Karpas-422 (cell line): ENCODE results near the gene WDR31. TPM values are rescaled to one million over a fixed set of nuclear protein-coding genes. Genes with fewer than 3 reads are reported as not detected.
"Not testable (repeated sequence)": the region's sequence is repeated elsewhere in the genome, so short reads cannot be mapped to it uniquely, and the experiment has no call there.

Experiments used
- DNase-seq: peaks from one replicate; pipeline ENCODE4 v3.0.0-alpha.2; 2015
- H2AFZ ChIP-seq: fragments of 200-600 bp; sonication (generic); 2 replicates; pipeline ENCODE4 v1.6.1; 2014; ENCODE audit warnings: antibody characterized with exemption, low read length, mixed read lengths
- H3K27ac ChIP-seq: fragments of 200-600 bp; sonication (generic); 2 replicates; pipeline ENCODE4 v1.5.1; 2014; ENCODE audit warnings: mild to moderate bottlenecking, low read length, moderate library complexity
- H3K27me3 ChIP-seq: fragments of 200-600 bp; sonication (generic); 2 replicates; pipeline ENCODE4 v1.6.1; 2014; ENCODE audit warnings: low read length, mixed read lengths
- H3K36me3 ChIP-seq: fragments of 200-600 bp; sonication (generic); 2 replicates; pipeline ENCODE4 v1.6.1; 2014; ENCODE audit warnings: low read length, mixed read lengths; ENCODE audit not compliant: insufficient read depth
- H3K4me1 ChIP-seq: fragments of 200-600 bp; sonication (generic); 2 replicates; pipeline ENCODE4 v1.6.1; 2014; ENCODE audit warnings: mild to moderate bottlenecking, low read length, mixed read lengths
- H3K4me2 ChIP-seq: fragments of 200-600 bp; sonication (generic); 2 replicates; pipeline ENCODE4 v1.6.1; 2014; ENCODE audit warnings: low read length, low read depth, mild to moderate bottlenecking; ENCODE audit not compliant: poor library complexity, severe bottlenecking
- H3K4me3 ChIP-seq: fragments of 200-600 bp; sonication (generic); 2 replicates; pipeline ENCODE4 v1.5.1; 2014; ENCODE audit warnings: mild to moderate bottlenecking, antibody characterized with exemption, low read length, mixed read lengths
- H3K79me2 ChIP-seq: fragments of 200-600 bp; sonication (generic); 2 replicates; pipeline ENCODE4 v1.6.1; 2014; ENCODE audit warnings: mild to moderate bottlenecking, low read length, mixed read lengths
- H3K9ac ChIP-seq: fragments of 200-600 bp; sonication (generic); 2 replicates; pipeline ENCODE4 v1.6.0; 2014; ENCODE audit warnings: low read length
- H3K9me2 ChIP-seq: fragments of 200-600 bp; sonication (generic), shearing (Covaris generic); replicated peaks from 2 replicates; pipeline ENCODE4 v1.6.0; 2014; ENCODE audit warnings: mild to moderate bottlenecking, low read length, moderate library complexity; ENCODE audit not compliant: insufficient read depth
- H3K9me3 ChIP-seq: fragments of 300-700, 200-600 bp; sonication (generic); 2 replicates; pipeline ENCODE4 v1.6.1; 2014; ENCODE audit warnings: low read length, mixed read lengths
- H4K20me1 ChIP-seq: fragments of 200-600 bp; sonication (generic); 2 replicates; pipeline ENCODE4 v1.6.1; 2014; ENCODE audit warnings: mild to moderate bottlenecking, antibody characterized with exemption, low read length, low read depth; ENCODE audit not compliant: insufficient read depth
- total RNA-seq: library from RNA; depleted of rRNA; stranded (reverse); fragments of >200 nt; shearing (Covaris generic); gene quantifications from 2 replicates; pipeline ENCODE4 v1.2.3, GENCODE V29; 2014; ENCODE audit warnings: low replicate concordance

The WDR31 gene
- total RNA-seq, 1 experiment from 2014 or later = 0.56 TPM

DNA sequence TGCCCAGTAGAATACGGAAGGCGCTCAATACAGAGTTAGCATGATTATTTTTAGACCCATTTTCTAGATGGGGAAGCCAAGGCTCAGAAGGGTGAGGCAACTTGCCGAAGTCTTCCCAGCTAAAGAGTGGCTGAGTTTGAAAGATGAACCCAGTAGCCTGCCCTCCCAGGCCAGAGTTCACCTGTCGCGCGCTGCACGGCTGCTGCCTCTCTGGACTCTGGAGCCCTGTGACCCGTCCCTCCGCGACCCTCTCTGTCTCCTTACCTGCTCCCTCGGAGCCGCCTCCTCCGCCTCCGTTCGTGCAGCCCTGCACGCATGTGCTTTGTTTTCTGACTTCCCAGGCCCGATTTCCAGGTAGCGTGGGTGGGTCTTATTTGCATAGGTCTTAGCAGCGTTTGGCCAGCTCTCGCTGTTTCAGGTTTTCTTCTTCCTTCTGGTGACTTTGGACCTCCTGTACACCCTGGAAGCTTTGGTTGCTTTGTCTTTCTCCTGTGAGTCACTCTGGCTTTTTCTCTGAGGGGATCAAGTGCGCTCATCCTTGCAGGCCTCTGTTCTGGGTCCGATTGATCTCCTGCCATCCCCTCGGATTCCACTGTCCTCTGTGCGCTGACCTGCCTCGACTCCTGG is 37.2 kb downstream of the WDR31 start, which contains the start of gene RNF183:
Gene RNF183, minus strand, starts transcription at position 585 of the 627 bp plus-strand sequence. CDS start 5,192 bp downstream, outside the sequence.
- no peak within 1 kb of the TSS for H3K4me3 ChIP-seq
- H3K4me1 ChIP-seq = no peaks in the 10 kb centered on the region
- no peak within 1 kb of the TSS for H3K9ac ChIP-seq
- H3K27me3 ChIP-seq = no peaks in the 10 kb centered on the region
- no peaks in the 10 kb centered on the region for H3K36me3 ChIP-seq
- no peak for DNase-seq
- no peaks in the 10 kb centered on the region for H3K79me2 ChIP-seq
- H2AFZ ChIP-seq = no peak within 1 kb of the TSS
- no peak within 1 kb of the TSS for H3K27ac ChIP-seq
- no peaks in the 10 kb centered on the region for H3K9me3 ChIP-seq
- no peak within 1 kb of the TSS for H3K4me2 ChIP-seq
- H3K9me2 ChIP-seq = no peaks in the 10 kb centered on the region
- no peaks in the 10 kb centered on the region for H4K20me1 ChIP-seq

DNA sequence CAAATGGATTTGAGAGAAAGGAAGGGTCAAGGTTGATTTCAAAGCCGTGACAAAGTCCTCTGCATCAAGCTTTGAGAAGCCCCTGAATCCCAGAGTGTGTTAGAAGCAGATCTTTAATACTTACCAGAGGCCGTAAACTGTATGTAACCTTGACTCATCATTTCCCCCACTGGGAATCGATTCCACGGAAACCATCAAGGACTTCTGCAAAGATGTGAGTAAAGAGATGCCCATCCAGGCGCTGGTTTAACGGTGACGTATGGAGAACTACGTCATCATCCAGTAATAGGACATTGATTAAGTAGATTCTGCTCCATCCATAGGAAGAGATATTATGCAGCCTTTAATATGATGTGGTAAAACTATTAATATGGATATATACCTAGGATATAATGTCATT is 38.5 kb downstream of the WDR31 start:
- no peak overlapping the region for H3K4me3 ChIP-seq
- no peak overlapping the region for H3K27ac ChIP-seq
- no peaks in the 10 kb centered on the region for H3K9me2 ChIP-seq
- H2AFZ ChIP-seq = no peak overlapping the region
- no peaks in the 10 kb centered on the region for H3K36me3 ChIP-seq
- no peak overlapping the region for H3K4me2 ChIP-seq
- no peak overlapping the region for H3K9ac ChIP-seq
- H3K4me1 ChIP-seq = no peaks in the 10 kb centered on the region
- H4K20me1 ChIP-seq = no peaks in the 10 kb centered on the region
- no peaks in the 10 kb centered on the region for H3K27me3 ChIP-seq
- no peaks in the 10 kb centered on the region for H3K9me3 ChIP-seq
- DNase-seq = no peak
- no peaks in the 10 kb centered on the region for H3K79me2 ChIP-seq

DNA sequence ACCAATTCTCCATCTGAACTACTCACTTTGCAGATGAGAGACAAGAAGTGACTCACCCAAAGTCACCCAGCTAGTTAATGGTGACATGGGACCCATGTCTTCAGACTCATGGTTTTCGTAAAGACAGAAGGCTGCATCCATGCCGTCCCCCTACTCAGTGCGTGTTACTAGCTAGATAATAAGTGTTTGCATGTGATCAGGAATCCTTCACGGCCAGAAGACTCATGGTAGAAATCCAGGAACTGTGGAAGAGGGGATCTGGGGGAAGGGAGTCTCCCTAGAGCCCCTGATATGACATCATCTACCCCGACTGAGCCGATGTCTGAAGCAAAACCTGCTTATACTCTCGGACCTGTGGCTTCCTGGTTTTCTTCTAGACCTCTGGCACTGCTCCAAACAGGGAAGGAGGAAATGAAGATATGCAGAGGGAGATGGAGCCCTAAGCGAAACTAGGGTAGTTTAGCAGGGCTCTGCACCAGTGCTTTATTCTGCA is 40.2 kb downstream of the WDR31 start:
- Histone ChIP-seq H3K79me2 (no peaks in the 10 kb centered on the region), H3K9me3 (no peaks in the 10 kb centered on the region), H3K4me2 (no peak overlapping the region), H2AFZ (no peak overlapping the region), H3K36me3 (no peaks in the 10 kb centered on the region), H3K4me1 (no peaks in the 10 kb centered on the region), H4K20me1 (no peaks in the 10 kb centered on the region), H3K27me3 (no peaks in the 10 kb centered on the region), H3K9ac (no peak overlapping the region), H3K4me3 (no peak overlapping the region), H3K27ac (no peak overlapping the region), H3K9me2 (no peaks in the 10 kb centered on the region)
- no peak for DNase-seq

DNA sequence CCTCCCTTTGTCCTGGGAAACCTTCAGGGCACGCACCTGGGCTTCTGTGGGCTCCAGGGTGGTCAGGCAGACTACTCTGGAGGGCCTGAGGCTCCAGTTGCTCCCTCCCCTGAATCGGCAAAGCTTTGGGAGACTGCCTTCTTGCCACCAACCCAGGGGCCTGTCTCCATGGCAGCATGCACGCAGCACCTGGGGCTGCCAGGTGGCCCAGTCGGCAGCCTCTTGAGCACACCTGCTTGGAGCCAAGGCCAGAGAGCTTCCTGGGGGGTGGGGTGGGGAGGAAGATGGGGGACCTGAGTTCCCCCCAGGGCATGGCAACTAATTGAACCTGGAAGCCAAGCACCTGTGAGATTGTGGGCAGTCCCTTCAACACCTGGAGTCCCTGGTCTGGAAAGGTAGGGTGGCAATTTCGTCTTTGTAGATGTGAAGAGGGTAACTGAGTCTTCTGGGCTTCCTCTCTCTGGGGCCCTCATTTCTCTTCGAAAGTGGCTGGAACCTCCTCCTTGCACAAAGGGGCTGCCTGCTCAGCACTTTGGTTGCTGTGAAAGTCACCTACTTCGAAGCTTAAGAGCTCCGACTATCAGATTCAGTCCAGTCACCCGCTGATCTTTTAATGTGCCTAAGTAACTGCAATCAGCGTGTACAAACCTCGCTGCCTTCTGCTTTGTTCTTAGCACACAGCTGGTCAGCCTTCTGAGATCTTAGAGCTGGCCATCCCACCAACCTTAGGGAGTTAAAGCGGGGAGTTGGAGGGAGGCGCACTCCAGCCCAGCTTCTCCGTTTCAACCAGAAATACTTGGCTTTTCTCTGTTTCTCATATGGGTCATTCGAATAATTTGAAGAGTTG is 40.9 kb downstream of the WDR31 start:
- Histone ChIP-seq H3K9me2 (no peaks in the 10 kb centered on the region), H3K4me3 (no peak overlapping the region), H3K36me3 (no peaks in the 10 kb centered on the region), H4K20me1 (no peaks in the 10 kb centered on the region), H3K9ac (no peak overlapping the region), H3K79me2 (no peaks in the 10 kb centered on the region), H3K9me3 (no peaks in the 10 kb centered on the region), H3K27ac (no peak overlapping the region), H3K4me1 (no peaks in the 10 kb centered on the region), H3K27me3 (no peaks in the 10 kb centered on the region), H3K4me2 (no peak overlapping the region), H2AFZ (no peak overlapping the region)
- no peak for DNase-seq

DNA sequence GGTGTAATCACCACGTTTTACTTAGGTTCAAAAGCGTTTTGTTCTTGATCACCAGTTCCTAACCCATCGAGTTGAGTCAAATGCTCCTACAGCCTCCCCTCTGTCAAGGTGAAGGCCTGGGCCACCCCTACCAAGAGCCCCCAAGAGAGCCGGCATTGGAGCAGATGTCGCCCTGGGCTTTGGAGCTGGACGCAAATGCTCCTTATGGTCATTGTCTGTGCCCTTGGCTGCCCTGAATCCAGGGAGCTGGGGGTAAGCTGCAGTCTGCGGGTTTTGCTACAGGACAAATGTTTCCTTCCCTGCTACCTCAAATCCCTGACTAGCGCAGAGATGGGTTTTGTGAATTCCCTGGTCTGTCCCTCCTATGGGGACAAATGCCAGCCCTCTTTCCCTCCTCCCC is 41.8 kb downstream of the WDR31 start:
- H3K36me3 ChIP-seq = no peaks in the 10 kb centered on the region; the same call in 1 of the 2 replicates
- H4K20me1 ChIP-seq = no peaks in the 10 kb centered on the region
- no peaks in the 10 kb centered on the region for H3K27me3 ChIP-seq
- H3K27ac ChIP-seq = no peak overlapping the region
- no peak overlapping the region for H2AFZ ChIP-seq
- H3K4me1 ChIP-seq = no peaks in the 10 kb centered on the region
- DNase-seq = no peak
- H3K4me2 ChIP-seq = no peak overlapping the region
- no peaks in the 10 kb centered on the region for H3K79me2 ChIP-seq
- no peaks in the 10 kb centered on the region for H3K9me3 ChIP-seq
- H3K4me3 ChIP-seq = no peak overlapping the region
- H3K9me2 ChIP-seq = no peaks in the 10 kb centered on the region
- H3K9ac ChIP-seq = no peak overlapping the region

DNA sequence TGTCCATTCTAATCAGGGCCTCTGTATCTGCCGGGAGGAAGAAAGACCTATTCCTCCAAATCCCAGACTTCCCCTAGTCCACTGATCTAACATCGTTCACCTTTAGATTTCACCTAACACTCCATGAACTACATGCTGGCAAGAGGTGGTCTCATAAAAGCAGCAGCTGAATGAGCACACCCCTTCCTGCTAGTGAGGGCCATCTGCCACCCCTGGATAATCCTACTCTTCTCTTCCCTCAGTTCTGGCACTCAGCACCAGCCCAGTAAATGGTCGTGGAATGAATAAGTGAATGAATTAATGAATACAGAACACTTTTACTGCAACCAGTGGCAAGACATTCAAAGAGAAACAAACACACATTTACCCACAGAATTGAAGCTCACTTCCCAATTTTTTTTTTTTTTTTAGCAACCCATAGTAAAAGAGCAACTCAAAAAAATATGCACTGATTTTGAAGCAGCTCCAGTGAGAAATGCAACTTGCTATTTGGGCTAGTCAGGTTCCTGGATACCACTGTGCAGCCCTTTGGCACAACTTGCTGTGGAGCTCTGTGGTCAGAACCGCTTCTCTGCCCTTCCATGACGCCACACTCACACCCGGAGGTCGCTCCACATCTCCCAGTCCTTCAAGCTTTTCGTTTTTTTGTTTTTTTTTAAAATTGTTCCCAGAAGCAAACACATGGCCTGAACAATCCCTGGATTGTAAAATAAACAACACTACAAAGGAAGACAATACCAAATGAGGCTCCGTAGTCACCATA is 43.1 kb downstream of the WDR31 start:
- no peak for DNase-seq
- H2AFZ ChIP-seq = no peak overlapping the region
- H3K79me2 ChIP-seq = no peaks in the 10 kb centered on the region
- no peaks in the 10 kb centered on the region for H4K20me1 ChIP-seq
- no peak overlapping the region for H3K27ac ChIP-seq
- H3K27me3 ChIP-seq = no peaks in the 10 kb centered on the region
- no peak overlapping the region for H3K4me3 ChIP-seq
- peaks cover 8% of the 10 kb centered on the region for H3K36me3 ChIP-seq
- no peaks in the 10 kb centered on the region for H3K4me1 ChIP-seq
- H3K9me2 ChIP-seq = no peaks in the 10 kb centered on the region
- H3K9me3 ChIP-seq = no peaks in the 10 kb centered on the region
- H3K4me2 ChIP-seq = no peak overlapping the region
- no peak overlapping the region for H3K9ac ChIP-seq

DNA sequence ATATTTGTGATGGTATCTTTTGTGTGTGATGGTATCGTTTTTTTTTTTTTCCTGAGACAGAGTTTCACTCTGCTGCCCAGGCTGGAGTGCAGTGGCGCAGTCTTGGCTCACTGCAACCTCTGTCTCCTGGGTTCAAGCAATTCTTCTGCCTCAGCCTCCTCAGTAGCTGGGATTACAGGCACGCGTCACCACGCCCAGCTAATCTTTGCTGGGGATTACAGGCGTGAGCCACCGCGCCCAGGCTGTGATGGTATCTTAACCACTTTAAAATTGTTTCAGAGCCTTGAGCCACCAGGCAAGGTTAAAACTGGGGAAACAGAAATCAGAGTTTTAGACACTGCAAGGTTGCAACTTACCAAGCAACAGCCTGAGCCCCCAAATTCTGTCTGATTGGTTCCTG is 43.8 kb downstream of the WDR31 start:
- H2AFZ ChIP-seq, H3K9me3 ChIP-seq, H3K4me3 ChIP-seq, H3K4me2 ChIP-seq, H3K4me1 ChIP-seq, H3K9ac ChIP-seq, H3K79me2 ChIP-seq, H3K27ac ChIP-seq, DNase-seq, H4K20me1 ChIP-seq, H3K9me2 ChIP-seq, H3K27me3 ChIP-seq: not testable (repeated sequence)
- H3K36me3 ChIP-seq = peaks cover 14% of the 10 kb centered on the region
